ENCODE results near the gene SCG3. TPM values are rescaled to one million over a fixed set of nuclear protein-coding genes. Genes with fewer than 3 reads are reported as not detected.

The SCG3 gene
- total RNA-seq, 2 donors from 2014 or later = 0.11 TPM; not detected in 1

DNA sequence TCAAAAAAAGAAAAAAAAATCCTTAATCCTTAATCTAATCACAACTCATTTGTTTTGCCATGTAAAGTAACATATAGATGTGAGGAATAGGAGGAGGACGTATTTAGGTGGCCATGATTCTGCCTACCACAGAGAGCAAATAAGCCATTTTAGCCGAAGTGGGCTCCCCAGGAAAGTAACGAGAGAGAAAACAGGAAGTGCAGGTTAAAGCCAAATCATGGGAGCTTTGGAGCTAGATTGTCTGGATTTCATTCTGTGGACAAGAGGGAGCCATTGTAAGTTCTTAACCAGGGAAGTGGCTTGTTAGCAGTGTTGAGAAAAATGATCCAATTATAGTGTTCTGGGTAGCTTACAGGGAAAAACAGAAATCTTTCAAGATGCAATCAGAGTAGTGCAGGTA is 79.5 kb downstream of the SCG3 start:
- Mint-ChIP-seq H3K9me3 (no peaks in the 10 kb centered on the region), H3K27ac (no peak overlapping the region), H3K36me3 (no peaks in the 10 kb centered on the region)
- DNase-seq (ENCODE audit: low spot score in 2 of 2) (no peak), ATAC-seq (no peak)

- ATAC-seq (no peak), DNase-seq (ENCODE audit: low spot score in 2 of 2) (no peak)
- no peak overlapping the region for H3K27ac Mint-ChIP-seq
- H3K9me3 Mint-ChIP-seq = peaks cover 5 to 9% of the 10 kb centered on the region in 2 donors
- H3K36me3 Mint-ChIP-seq = peaks cover 11% of the 10 kb centered on the region in 2 donors
Measured at GRCh38 chr15:51765751-51766150, 84.4 kb downstream of the SCG3 start.

- peaks cover 11% of the 10 kb centered on the region in 2 donors for H3K36me3 Mint-ChIP-seq
- no peak for DNase-seq (ENCODE audit: low spot score in 2 of 2)
- peaks cover 5 to 9% of the 10 kb centered on the region in 2 donors for H3K9me3 Mint-ChIP-seq
- H3K27ac Mint-ChIP-seq = no peak overlapping the region
- no peak for ATAC-seq
Measured at GRCh38 chr15:51766341-51766740, 85.0 kb downstream of the SCG3 start.

DNA sequence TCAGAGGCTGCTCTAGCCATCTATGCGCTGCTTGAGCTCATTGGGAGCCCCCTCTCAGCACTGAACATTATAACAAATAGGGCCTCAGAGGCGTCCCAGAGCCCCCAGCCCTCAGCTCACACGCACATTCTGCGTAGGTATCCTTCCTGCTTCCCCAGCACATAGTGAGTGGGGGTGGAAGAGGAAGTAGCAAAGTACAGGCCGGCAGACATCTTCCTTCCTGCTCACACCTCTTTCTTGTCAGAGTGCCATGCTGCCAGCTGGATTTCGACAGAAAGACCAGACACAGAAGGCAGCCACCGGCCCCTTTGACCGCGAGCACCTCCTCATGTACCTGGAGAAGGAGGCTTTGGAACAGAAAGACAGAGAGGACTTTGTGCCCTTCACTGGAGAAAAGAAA is 86.7 kb downstream of the SCG3 start:
- H3K9me3 Mint-ChIP-seq = peaks cover 5 to 9% of the 10 kb centered on the region in 2 donors
- ATAC-seq (peak in 1 of 2 donors; percentile 52), DNase-seq (ENCODE audit: low spot score in 2 of 2) (no peak)
- peak overlapping the region in 1 of 2 donors; percentile 88 for H3K27ac Mint-ChIP-seq
- peaks cover 11% of the 10 kb centered on the region in 2 donors for H3K36me3 Mint-ChIP-seq

Other genes with a start within 250 kb of the SCG3 start
- gene DMXL2, start 58.7 kb upstream of the SCG3 start, total RNA-seq = 10 to 100 TPM in 1 of 2 donors, 1 to 10 TPM in 1; 2.3 to 15.6 TPM
- gene LYSMD2, start 56.2 kb downstream of the SCG3 start, total RNA-seq = 10 to 100 TPM; 10.7 to 16.5 TPM
- gene TMOD2, start 70.1 kb downstream of the SCG3 start, total RNA-seq = 1 to 10 TPM; 2.8 to 3.6 TPM
- 10 to 100 TPM; 53.9 to 56.3 TPM for gene TMOD3, start 148.2 kb downstream of the SCG3 start, total RNA-seq

All from activated naive CD4-positive, alpha-beta T cell treated with anti-CD3 and anti-CD28 coated beads, Interleukin-2, amount 50 U/mL, for 72 hours (primary cell).